Measurements from ENCODE around the gene VPS33A.
A peak's percentile ranks its signal among the peaks of the same experiment; 100 is the strongest.
"Not testable (repeated sequence)": the region's sequence is repeated elsewhere in the genome, so short reads cannot be mapped to it uniquely, and the experiment has no call there.

Gene VPS33A

DNA sequence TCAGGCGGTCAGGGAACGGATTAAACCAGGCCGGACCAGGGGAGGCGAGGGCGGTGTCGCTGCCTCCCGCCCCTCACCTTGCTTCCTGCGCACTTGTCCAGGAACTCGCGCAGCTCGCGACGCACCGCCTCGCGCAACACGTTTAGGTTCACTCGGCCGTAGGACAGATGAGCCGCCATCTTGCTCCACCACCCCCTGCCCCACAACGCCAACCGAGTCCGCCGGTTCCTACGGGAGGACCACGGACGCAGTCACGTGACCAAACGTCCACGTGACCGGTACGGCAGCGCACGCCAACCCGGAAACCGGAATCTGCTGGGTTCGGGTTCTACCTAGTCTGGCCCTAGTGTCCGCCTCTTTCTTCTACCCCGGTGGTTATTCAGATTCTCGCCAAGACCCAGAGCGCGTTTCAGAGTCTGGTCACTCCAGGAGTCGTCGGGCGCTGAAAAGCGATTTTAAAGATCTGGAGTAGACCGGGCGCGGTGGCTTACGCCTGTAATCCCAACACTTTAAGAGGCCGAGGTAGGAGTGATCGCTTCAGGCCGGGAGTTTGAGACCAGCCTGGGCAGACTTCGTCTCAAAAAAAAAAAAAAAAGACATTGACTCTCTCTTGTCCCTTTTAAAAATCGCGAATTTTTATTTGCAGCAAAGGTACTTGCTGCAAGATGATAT is at the start of gene VPS33A:
Gene VPS33A, minus strand, starts transcription at position 265 of the 672 bp plus-strand sequence. Its CDS starts 86 bp downstream, at position 179.
- DNase-seq, result peak; percentile 87

DNA sequence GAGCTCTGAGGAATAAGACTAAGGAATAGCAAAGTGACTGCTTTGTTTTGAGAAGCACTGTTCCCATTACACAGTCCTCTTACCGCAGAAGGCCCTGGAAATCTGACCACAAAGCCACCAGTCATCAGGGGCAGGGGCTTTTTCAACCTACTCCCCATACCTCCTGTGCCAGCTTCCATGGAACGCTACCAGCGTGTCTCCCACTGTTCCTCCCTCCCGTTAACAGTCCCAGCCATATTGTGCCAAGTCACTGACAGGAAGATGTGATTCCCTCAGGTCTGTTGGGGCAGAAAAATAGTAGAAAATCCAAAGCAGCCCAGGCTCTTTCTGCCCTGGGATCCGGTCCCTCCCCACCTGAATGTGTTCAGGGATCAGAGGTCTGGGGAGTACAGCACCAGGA is 46.6 kb upstream of the VPS33A start:
- no peak for DNase-seq

DNA sequence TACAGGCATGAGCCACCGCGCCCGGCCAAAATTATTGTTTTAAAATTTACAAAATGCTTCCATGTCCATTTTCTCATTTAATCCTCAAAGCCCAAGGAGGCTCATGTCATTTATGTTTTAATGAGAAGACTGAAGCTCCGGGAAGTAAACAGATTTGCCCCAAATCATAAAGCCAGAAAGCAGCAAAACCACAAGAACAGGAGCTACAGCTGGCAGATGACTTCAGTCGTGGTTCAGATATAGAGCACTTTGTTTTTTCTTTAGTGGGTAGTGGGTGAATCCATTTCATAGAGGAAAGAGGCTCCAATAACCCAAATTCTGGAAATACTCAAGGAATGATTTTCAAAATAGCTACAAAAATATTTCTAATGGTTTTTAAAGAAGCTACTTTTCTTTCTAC is 45.4 kb upstream of the VPS33A start:
- DNase-seq, result no peak

DNA sequence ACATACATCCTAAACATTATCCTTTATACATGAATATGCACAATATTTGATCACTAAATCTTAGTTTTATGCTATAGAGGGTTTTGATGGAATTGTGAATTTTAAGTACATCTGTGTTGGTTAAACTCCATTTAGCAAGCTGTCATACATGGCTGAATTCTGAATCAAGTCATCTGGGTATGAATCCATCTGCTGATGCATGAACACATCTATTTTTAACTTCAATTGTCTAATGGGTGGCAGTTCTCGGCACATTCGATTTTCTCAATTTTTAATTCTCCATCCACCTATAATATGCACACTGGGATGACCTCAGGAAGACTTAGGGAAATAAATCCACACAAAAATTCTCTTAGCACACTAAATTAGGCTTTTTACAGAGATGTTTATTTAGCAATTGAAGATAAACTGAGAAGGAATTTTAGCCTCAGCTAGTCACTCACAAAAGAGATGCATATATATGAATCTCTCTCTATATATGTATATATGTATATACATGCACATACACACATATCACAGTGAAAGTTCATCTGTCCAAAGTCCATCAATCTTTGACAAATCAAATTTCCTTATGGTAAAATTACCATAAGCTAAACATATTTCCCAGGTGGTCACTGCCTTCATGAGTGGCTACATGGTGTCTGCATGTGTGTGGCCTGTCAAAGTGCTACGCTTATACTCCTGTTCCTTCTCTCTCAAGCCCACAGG is 44.5 kb upstream of the VPS33A start:
- DNase-seq, result no peak

DNA sequence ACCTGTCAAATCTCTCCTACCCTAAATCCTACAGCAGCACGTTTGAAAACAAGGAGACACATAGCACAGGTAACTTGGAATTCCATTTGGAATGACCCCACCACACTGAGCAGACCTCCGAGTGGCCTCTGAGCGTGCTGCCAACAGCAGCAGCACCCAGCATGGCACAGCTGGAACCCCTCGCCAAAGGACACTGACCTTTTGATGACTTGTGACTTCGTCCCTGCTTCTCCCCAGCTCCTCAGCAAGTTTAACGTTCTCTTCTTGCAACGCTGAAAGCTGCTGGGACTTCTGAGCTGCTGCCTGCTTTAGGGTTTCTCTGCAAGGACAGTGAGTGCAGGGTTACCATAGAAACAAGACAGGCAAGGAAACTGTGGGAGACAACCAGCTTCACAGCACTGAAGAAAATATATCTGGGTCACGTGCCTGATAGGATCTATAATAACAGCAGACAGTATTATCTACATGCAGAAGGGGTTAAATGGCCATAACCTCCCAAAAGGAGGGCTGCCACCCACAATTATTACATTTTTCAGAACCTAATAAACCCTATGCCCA is 43.3 kb upstream of the VPS33A start:
- DNase-seq, result no peak

DNA sequence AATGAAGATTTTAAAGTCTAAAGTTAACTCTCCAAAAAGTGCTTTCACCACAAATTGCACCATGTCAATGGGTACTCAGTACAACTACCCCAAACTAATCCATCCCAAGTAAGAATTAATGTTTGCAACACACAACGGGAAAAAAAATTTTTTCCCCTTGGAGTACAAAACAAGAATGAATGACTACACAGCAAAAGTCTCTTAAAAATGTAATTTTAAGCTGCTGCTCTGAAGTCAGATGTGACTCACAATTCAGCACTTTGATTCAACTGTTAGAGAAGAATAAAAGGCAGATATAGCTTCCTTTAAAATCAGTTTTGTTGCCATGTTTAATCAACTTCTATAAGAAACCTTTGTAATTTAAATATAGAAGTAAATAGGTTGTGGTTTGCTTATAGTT is 42.5 kb upstream of the VPS33A start:
- no peak for DNase-seq

DNA sequence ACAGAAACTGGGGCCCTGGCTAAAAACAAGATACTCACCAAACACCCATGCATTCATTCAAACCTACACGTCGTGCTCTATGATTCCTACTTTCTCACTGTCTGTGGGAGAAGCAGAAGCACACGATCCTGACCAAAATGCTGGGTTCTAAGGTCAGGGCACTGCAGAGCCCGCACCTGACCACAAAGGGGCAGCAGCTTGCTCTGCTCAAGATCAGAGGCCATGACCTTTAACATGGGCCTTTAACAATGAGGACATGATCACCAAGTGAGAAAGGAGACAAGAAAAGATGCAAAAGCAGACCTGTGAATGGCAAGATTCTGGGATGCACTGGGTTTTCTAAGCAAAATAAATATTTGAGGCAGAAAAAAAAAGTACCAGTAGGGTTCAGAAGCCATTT is 40.1 kb upstream of the VPS33A start:
- DNase-seq, result no peak

DNA sequence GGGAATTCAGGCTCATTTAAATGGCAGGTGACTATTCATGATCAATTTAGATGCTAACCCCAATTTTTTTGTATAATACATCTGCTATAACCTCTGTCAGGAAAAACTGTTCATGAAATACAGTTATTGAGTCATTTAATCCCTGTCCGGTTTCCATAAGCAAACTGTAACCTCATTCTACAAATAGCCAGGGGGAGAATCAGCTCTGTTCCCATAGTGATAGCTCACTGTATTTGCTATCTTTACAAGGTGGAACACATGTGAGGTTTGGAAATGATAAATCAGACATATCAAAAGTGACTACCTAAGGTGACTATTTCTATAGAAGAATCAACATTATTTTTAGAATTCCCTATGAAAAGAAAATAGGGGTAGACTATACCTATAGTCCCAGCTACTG is 38.6 kb upstream of the VPS33A start:
- DNase-seq, result no peak

DNA sequence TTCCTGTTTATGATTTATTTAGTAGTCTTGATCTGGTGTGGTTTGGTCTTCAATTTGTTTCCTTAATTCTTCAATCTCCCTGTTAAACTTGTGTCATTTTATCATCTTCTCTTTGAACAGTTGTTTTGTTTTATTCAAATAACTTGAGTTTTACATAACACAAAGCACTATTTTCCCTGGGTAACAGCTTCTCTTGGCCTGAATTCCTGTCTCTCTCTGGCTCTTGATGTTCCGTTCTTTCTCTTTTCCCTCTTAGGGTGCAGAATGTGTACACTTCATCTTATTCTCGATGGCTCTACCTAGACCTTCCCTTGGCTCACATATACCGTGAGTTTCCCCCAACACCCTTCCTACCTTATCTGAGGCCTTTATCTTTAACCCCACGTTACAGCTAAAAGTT is 36.8 kb upstream of the VPS33A start:
- no peak for DNase-seq

DNA sequence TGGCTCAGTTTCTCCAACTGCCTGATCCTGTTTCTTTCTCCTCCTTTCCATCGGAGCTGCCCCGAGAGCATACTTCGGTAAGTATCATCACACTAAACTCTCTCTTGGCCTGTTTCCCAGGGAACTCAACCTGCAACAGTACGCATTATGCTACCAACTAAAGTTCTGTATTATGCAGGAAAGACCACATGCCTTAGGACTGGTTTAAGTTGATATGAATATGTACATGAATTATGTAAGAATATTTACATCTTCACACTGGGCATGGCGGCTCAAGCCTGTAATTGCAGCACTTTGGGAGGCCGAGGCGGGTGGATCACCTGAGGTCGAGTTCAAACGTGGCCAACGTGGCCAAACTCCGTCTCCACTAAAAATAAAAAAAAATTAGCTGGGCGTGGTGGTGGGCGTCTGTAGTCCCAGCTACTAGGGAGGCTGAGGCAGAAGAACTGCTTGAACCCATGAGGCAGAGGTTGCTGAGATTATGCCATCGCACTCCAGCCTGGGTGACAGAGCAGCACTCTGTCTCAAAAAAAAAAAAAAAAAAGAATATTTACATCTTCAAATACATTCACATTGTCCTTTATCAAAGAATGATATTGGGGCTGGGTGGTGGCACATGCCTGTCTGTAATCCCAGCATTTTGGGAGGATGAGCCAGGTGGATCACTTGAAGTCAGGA is 31.9 kb upstream of the VPS33A start:
- no peak for DNase-seq

DNA sequence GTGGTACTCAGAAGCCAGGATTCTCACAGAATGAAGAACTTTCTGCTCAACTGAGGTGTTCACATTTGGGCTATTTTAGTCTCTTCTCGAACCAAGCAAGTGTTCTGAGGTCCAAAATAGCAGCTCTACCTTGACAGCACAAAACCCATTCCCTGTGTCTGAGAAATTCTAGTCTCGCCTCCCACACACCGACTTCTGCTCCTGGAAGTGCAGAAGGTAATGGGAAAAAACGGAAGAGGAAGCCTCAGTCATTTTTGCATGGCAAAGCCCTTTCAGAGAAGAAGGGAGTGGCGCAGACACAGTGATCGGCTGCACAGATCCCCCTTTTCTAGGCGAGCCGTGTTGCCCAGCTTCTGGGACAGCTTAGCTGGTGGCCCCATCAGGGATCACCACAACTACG is 31.2 kb upstream of the VPS33A start:
- no peak for DNase-seq

DNA sequence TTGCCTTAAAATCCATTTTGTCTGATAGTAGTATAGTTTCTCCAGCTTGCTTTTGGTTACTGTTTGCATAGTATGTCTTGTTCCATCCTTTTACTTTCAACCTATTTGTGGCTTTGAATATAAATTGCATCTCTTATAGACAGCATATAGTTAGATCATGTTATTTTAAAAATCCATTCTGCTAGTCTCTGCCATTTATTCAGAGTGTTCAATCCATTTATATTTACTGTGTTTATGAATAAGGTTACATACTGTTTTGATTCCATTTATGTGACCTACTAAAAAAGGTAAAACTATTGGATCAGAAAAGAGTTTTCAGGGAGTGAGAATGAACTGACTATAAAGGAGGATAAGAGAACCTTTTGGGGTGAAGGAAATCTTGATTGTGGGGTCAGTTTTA is 29.6 kb upstream of the VPS33A start:
- DNase-seq, result no peak

DNA sequence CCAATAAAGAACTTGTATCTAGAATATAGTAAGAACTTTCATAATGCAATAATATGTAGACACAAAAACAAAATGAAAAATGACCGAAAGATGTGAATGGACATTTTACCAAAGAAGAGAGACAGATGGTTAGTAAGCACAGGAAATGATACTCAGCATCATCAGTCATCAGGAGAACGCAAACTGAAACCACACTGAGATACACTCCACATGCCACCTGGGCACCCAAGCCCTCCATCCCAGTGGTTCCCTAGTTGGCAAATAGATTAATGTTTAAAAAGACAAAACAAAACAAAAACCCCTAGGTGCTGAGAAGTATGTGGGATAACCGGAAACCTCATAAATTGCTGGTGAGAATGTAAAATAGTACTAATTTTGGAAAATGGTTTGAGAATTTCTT is 26.8 kb upstream of the VPS33A start:
- DNase-seq, result no peak

DNA sequence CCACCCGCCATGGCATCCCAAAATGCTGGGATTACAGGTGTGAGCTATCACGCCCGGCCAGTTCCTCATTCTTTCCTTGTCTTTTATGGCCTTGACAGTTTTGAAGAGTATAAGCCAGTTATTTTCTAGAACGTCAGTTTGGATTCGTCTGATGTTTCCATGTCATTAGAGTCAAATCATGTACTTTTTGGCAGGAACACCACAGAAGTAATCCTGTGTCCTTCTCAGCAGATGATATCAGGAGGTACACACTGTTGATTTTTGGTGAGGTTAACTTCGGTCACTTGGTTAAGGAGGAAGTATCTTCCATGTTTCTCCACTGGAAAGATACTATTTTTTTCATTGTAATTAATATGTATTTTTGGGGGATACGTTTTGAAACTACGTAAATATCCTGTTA is 25.1 kb upstream of the VPS33A start:
- no peak for DNase-seq

DNA sequence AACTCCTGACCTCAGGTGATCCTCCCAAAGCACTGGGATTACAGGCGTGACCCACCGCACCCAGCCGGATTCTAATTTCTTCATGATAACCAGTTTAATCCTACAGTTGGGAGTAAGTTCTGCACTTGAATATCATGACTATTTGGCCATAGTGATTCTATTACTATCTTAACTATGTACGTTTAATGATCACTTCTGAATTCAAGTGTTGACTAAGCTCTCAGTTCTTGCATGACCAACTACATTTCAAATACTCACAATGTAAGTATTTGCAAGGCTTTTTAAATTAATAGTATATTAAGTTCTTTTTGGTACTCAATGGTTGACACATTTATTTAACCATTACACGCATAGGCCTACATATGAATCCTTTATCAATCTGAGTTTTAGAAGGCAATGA is 17.4 kb upstream of the VPS33A start:
- no peak for DNase-seq

DNA sequence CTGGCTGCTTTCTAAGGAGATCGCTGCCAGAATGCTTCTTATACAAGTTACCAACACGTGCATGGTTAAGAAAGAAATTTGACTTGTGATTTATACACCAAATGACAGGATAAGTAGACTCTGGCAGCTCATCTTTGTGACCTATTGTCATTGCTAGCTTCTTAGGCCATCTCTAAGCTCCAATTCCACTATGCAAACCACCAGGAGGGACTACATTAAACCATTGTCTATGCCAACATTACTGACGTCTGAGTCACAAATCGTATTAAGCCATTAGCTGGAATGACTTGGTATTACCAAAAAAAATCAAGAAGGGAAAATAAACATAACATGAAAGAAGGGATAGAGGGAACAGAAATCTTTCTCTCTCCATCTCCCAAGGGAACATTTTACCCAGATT is 15.8 kb upstream of the VPS33A start:
- no peak for DNase-seq

DNA sequence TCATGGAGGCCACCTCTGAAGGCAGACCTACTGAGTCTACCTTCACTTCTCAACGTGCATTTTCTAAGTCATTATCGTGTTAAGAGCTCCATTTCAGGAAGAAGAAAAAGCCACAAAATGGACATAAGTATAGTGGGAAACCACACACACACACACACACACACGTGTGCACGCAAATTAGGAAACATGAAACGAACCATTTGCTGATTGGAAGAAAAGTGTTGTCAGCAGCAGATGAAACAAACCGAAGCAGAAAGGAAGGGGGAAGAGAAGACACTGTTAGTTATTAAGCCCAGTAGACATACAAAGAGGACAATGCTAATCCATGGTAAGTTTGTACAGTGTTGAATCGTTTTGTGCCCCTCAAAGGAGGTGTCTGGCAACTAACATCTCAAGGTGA is 9.9 kb upstream of the VPS33A start:
- no peak for DNase-seq

DNA sequence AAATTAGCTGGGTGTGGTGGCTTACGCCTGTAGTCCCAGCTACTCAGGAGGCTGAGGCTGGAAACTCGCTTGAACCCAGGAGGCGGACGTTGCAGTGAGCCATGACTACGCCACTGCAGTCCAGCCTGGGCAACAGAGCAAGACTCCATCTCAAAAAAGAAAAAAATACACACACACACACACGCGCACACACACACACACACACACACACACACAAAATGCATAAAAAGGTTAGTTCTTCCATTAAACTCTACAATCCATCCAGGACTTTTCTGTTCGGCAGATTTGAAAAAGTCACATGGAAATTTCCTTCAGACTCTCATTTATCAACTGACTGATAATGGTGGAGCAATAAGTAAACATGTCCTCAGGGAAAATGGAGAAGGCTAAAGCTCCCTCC is 9.2 kb upstream of the VPS33A start:
- DNase-seq, result no peak

DNA sequence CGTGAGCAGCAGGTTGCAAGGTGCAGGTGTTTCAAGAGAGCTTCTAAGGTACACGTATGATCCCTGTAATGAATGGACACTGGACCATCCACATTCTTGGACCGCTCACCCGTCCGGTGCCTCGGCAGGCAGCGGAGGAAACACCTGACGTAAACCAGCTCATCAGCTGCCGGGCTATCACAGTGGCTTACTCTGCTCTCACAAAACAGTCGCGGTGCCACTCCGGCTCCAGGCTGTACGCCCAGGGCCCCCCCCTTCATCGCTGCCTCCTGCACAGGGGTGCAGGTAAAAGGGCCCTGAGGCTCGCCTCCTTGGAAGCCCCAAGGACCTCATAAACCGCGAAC is 436 bp downstream of the VPS33A start:
- no peak for DNase-seq

DNA sequence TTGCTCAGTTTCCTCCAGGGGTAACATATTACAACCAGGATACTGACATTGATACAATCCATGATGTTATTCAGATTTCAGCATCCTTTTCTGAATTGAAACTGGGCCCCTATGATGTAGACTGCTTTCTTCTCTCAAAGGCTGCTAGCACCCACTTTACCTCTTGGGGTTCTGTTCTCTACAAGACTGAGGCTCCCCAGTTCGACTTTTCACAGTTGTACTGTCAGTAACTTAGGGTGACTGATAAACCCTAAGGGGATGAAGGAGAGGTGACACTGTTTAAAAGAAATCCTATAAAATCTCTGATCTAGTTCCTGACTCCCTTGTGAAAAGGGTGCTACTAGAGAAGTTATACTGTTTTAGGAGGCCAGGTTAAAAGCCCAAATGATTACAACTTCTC is 818 bp downstream of the VPS33A start:
- DNase-seq, result no peak

DNA sequence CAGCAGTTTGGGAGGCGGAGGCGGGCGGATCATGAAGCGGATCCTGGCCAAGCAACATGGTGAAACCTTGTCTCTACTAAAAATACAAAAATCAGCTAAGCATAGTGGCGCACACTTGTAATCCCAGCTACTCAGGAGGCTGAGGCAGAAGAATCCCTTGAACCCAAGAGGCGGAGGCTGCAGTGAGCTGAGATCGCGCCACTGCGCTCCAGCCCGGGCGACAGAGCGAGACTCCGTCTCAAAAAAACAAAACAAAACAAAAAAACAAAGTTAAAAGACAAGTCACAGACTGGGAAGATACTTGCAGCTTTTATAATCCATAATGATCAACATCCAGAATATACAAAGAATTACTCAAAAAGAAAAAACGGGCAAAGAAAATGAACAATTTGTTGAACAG is 5.6 kb downstream of the VPS33A start:
- DNase-seq, result not testable (repeated sequence)

DNA sequence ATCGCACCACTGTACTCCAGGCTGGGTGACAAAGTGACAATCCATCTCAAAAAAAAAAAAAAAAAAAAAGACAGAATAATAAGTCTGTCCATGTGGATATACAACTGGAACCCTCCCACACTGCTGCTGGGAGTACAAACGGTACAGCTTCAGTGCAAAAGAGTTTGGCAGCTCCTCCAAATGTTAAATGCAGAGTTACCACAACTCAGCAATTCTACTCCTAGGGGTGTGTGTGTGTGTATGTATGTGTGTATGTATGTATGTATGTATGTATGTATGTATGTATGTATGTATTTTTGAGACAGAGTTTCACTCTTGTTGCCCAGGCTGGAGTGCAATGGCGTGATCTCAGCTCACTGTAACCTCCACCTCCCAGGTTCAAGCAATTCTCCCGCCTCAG is 7.4 kb downstream of the VPS33A start:
- not testable (repeated sequence) for DNase-seq

DNA sequence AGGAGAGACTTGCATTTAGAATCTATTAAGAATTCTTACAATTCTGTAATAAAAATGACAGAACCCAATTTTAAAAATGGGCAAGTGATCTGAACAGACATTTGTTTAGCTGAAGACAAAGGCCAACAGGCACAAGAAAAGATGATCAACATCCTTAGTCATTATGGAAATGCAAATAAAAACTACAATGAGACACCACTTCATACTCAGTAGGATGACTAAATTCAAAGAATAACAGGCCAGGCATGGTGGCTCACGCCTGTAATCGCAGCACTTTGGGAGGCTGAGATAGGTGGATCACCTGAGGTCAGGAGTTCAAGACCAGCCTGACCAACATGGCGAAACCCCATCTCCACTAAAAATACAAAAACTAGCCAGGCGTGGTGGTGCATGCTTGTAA is 7.8 kb downstream of the VPS33A start:
- not testable (repeated sequence) for DNase-seq

DNA sequence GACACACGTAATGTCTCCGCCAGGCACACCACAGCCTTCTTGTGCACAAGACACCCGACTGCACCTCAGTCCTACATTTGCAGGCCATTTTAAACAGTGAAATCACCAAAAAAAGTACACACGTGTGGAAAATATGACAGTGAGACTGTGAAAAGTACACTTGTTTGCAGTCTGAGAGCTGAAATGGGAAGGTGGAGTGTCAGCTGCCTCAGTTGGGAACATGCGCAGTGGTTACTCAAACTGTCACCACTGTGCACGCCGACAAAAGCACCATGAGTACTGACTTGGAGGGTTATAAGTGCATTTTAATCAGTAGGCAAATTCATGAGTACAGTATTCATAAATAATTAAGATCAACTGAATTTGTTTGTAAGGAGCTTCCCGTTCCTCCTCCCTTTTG is 15.8 kb downstream of the VPS33A start:
- no peak for DNase-seq

All from activated CD4-positive, alpha-beta T cell treated with anti-CD3 and anti-CD28 coated beads for 1 hour (primary cell).